Measurements from ENCODE around the gene MICB. TPM values are rescaled to one million over a fixed set of nuclear protein-coding genes. Genes with fewer than 3 reads are reported as not detected.

The MICB gene
- total RNA-seq, 1 experiment from 2014 or later, result 16.5 TPM

DNA sequence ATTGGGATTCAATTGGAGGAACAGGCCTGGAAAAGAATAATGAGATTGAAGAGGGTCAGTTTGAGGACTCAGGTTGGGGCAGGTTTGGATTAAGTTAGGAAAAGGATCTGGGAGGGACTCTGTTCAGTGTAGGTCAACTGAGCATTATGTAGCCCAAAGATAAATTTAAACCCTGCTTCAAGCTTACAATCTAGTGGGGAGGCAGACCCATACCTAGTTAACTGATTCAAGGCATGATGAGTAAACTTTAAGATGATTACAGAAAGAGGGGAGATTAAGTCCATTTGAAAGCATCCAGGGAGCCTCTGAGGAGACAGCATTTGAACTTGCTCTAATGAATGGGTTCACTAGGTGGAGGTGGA lies 62.7 kb downstream of the MICB start:
- no peak for DNase-seq (ENCODE audit: low spot score)

Other genes starting within 250 kb of the MICB start
- gene HLA-C, start 226.1 kb upstream of the MICB start, total RNA-seq (2014; rRNA removed; shearing (Covaris generic)), result 441 and 534 TPM in 2 replicates
- 284 and 365 TPM in 2 replicates for gene HLA-B, start 141.0 kb upstream of the MICB start, total RNA-seq (2014; rRNA removed; shearing (Covaris generic))
- 60.3 and 67.6 TPM in 2 replicates for gene MICA, start 94.5 kb upstream of the MICB start, total RNA-seq (2014; rRNA removed; shearing (Covaris generic))
- gene MCCD1, start 30.8 kb downstream of the MICB start, total RNA-seq (2014; rRNA removed; shearing (Covaris generic)), result not detected in 2 replicates
- 317 and 405 TPM in 2 replicates for gene DDX39B, start 43.9 kb downstream of the MICB start, total RNA-seq (2014; rRNA removed; shearing (Covaris generic))
- 1.4 and 2.3 TPM in 2 replicates for gene ATP6V1G2, start 48.5 kb downstream of the MICB start, total RNA-seq (2014; rRNA removed; shearing (Covaris generic))
- 21.1 and 22.0 TPM in 2 replicates for gene NFKBIL1, start 49.5 kb downstream of the MICB start, total RNA-seq (2014; rRNA removed; shearing (Covaris generic))
- not detected in 2 replicates for gene LTA, start 74.1 kb downstream of the MICB start, total RNA-seq (2014; rRNA removed; shearing (Covaris generic))
- not detected in 2 replicates for gene TNF, start 77.4 kb downstream of the MICB start, total RNA-seq (2014; rRNA removed; shearing (Covaris generic))
- not detected in 2 replicates for gene LTB, start 84.3 kb downstream of the MICB start, total RNA-seq (2014; rRNA removed; shearing (Covaris generic))
- not detected in 2 replicates for gene LST1, start 88.1 kb downstream of the MICB start, total RNA-seq (2014; rRNA removed; shearing (Covaris generic))
- not detected in 2 replicates for gene NCR3, start 94.9 kb downstream of the MICB start, total RNA-seq (2014; rRNA removed; shearing (Covaris generic))
- not detected in 2 replicates for gene AIF1, start 117.1 kb downstream of the MICB start, total RNA-seq (2014; rRNA removed; shearing (Covaris generic))
- gene PRRC2A, start 122.6 kb downstream of the MICB start, total RNA-seq (2014; rRNA removed; shearing (Covaris generic)), result 46.7 and 55.9 TPM in 2 replicates
- gene BAG6, start 154.5 kb downstream of the MICB start, total RNA-seq (2014; rRNA removed; shearing (Covaris generic)), result 176 and 186 TPM in 2 replicates
- gene APOM, start 157.7 kb downstream of the MICB start, total RNA-seq (2014; rRNA removed; shearing (Covaris generic)), result 2.0 and 4.2 TPM in 2 replicates
- 15.9 and 22.0 TPM in 2 replicates for gene C6orf47, start 162.6 kb downstream of the MICB start, total RNA-seq (2014; rRNA removed; shearing (Covaris generic))
- 9.5 and 13.2 TPM in 2 replicates for gene GPANK1, start 166.9 kb downstream of the MICB start, total RNA-seq (2014; rRNA removed; shearing (Covaris generic))
- 263 and 282 TPM in 2 replicates for gene CSNK2B, start 167.9 kb downstream of the MICB start, total RNA-seq (2014; rRNA removed; shearing (Covaris generic))
- 1.2 and 2.0 TPM in 2 replicates for gene LY6G5B, start 171.8 kb downstream of the MICB start, total RNA-seq (2014; rRNA removed; shearing (Covaris generic))
- not detected in 2 replicates for gene LY6G5C, start 182.9 kb downstream of the MICB start, total RNA-seq (2014; rRNA removed; shearing (Covaris generic))
- gene ABHD16A, start 205.2 kb downstream of the MICB start, total RNA-seq (2014; rRNA removed; shearing (Covaris generic)), result 38.5 and 40.9 TPM in 2 replicates
- gene LY6G6F, start 208.7 kb downstream of the MICB start, total RNA-seq (2014; rRNA removed; shearing (Covaris generic)), result not detected in 2 replicates
- not detected in 2 replicates for gene LY6G6D, start 217.2 kb downstream of the MICB start, total RNA-seq (2014; rRNA removed; shearing (Covaris generic))
- not detected in 2 replicates for gene LY6G6C, start 223.6 kb downstream of the MICB start, total RNA-seq (2014; rRNA removed; shearing (Covaris generic))
- gene MPIG6B, start 225.2 kb downstream of the MICB start, total RNA-seq (2014; rRNA removed; shearing (Covaris generic)), result not detected in 2 replicates
- gene DDAH2, start 231.2 kb downstream of the MICB start, total RNA-seq (2014; rRNA removed; shearing (Covaris generic)), result 134 and 166 TPM in 2 replicates
- 927 and 1,153 TPM in 2 replicates for gene CLIC1, start 238.4 kb downstream of the MICB start, total RNA-seq (2014; rRNA removed; shearing (Covaris generic))
- gene MSH5, start 241.9 kb downstream of the MICB start, total RNA-seq (2014; rRNA removed; shearing (Covaris generic)), result 3.2 and 6.1 TPM in 2 replicates

All from A172 (cell line).